DND-41 (cell line): ENCODE data around the gene CALN1.

Experiments
- ATAC-seq: fragments of 200-7000 bp; cut with Tn5 transposase; 3 replicates; pipeline ENCODE4 v1.9.1; 2021; ENCODE audit warnings: low read depth; ENCODE audit not compliant: insufficient read depth
- DNase-seq: peaks from one replicate; pipeline ENCODE4 v3.0.0-alpha.2; 2020
- H2AFZ ChIP-seq: 2 replicates; pipeline ENCODE4 v1.6.0; 2012; ENCODE audit warnings: low read depth, low read length
- H3K27ac ChIP-seq: 2 replicates; pipeline ENCODE4 v1.5.1; 2012; ENCODE audit warnings: low read length, inconsistent platforms
- H3K27me3 ChIP-seq: fragments of 200-600 bp; sonication (generic); 2 replicates; pipeline ENCODE4 v1.6.0; 2012; ENCODE audit warnings: low read length, mild to moderate bottlenecking, inconsistent platforms; ENCODE audit not compliant: insufficient read depth, poor library complexity
- H3K36me3 ChIP-seq: 2 replicates; pipeline ENCODE4 v1.5.1; 2012; ENCODE audit warnings: low read length, inconsistent platforms; ENCODE audit not compliant: insufficient read depth
- H3K4me1 ChIP-seq: 2 replicates; pipeline ENCODE4 v1.5.1; 2012; ENCODE audit warnings: mild to moderate bottlenecking, low read length; ENCODE audit not compliant: insufficient read depth
- H3K4me2 ChIP-seq: 2 replicates; pipeline ENCODE4 v1.6.0; 2012; ENCODE audit warnings: mild to moderate bottlenecking, moderate library complexity, low read length, inconsistent platforms; ENCODE audit not compliant: insufficient read depth
- H3K4me3 ChIP-seq, 2 experiments: fragments of 200-600 bp in 1 of 2; shearing (Covaris generic) in 1 of 2; 2 replicates each; pipeline ENCODE4 v1.5.1; 2012 to 2016; ENCODE audit warnings: inconsistent platforms in 2 of 2, low read length in 2 of 2, mild to moderate bottlenecking in 2 of 2, low read depth in 1 of 2, moderate library complexity in 1 of 2
- H3K79me2 ChIP-seq: 2 replicates; pipeline ENCODE4 v1.6.0; 2012; ENCODE audit warnings: low read length, inconsistent platforms; ENCODE audit not compliant: insufficient read depth
- H3K9ac ChIP-seq: 2 replicates; pipeline ENCODE4 v1.6.0; 2012; ENCODE audit warnings: low read depth, mild to moderate bottlenecking, inconsistent platforms, low read length, moderate library complexity
- H3K9me3 ChIP-seq: 2 replicates; pipeline ENCODE4 v1.5.1; 2012; ENCODE audit warnings: low read length, moderate library complexity, mild to moderate bottlenecking, inconsistent platforms; ENCODE audit not compliant: insufficient read depth, severe bottlenecking
- H4K20me1 ChIP-seq: 2 replicates; pipeline ENCODE4 v1.6.0; 2012; ENCODE audit warnings: low read length; ENCODE audit not compliant: insufficient read depth
- CTCF ChIP-seq: IDR thresholded peaks from 2 replicates; pipeline ENCODE4 v1.5.1; 2012; ENCODE audit warnings: borderline replicate concordance, low read length, moderate library complexity, mild to moderate bottlenecking; ENCODE audit not compliant: poor library complexity, severe bottlenecking; ENCODE audit errors: extremely low read depth
- EZH2 ChIP-seq: IDR thresholded peaks from 3 replicates; pipeline ENCODE4 v1.6.1; 2012; ENCODE audit warnings: borderline replicate concordance, low read depth, mild to moderate bottlenecking, moderate library complexity, low read length, inconsistent platforms; ENCODE audit not compliant: severe bottlenecking

The CALN1 gene

DNA sequence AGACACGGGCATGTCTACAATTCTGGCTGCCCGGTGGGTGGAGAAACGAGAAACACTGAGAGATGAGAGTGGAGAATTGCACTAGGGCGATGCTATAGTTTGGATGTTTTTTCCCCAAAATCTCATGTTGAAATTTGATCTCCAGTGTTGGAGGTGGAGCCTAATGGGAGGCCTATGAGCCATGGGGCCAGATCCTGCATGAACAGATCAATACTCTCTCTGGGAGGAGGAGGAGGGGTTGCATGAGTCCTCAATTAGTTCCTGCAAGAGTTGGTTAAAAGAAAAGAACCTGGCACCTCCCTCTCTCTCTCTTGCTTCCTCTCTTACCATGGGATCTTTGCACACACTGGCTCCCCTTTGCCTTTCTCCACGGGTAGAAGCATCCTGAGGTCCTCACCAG, 299.1 kb downstream of the CALN1 start:
- TF ChIP-seq CTCF (no peak), EZH2 (no peak)
- no peak overlapping the region for H3K4me2 ChIP-seq

GRCh38 chr7:72112530-72112929, 299.6 kb downstream of the CALN1 start:
- no peak for TF ChIP-seq CTCF
- TF ChIP-seq EZH2 = no peak
- DNase-seq (no peak), ATAC-seq (no peak)
- H3K4me1 ChIP-seq = no peaks in the 10 kb centered on the region
- H3K27ac ChIP-seq = no peak overlapping the region
- no peaks in the 10 kb centered on the region for H3K27me3 ChIP-seq
- H3K9me3 ChIP-seq = peaks cover 17% of the 10 kb centered on the region
- H2AFZ ChIP-seq = no peak overlapping the region; the same call in 1 of the 2 replicates
- no peaks in the 10 kb centered on the region for H3K36me3 ChIP-seq
- H3K4me2 ChIP-seq = no peak overlapping the region
- no peaks in the 10 kb centered on the region for H3K79me2 ChIP-seq
- no peak overlapping the region for H3K4me3 ChIP-seq
- H4K20me1 ChIP-seq = no peaks in the 10 kb centered on the region
- H3K9ac ChIP-seq = no peak overlapping the region

More for the DNA sequence above, 299.1 kb downstream of the CALN1 start:
- no peaks in the 10 kb centered on the region for H3K4me1 ChIP-seq
- DNase-seq (no peak), ATAC-seq (no peak)
- H3K27ac ChIP-seq = no peak overlapping the region
- peaks cover 14% of the 10 kb centered on the region for H3K9me3 ChIP-seq
- no peak overlapping the region for H3K4me3 ChIP-seq
- no peaks in the 10 kb centered on the region for H3K36me3 ChIP-seq
- peak overlapping the region; percentile 28; the same call in 1 of the 2 replicates for H2AFZ ChIP-seq
- no peak overlapping the region for H3K9ac ChIP-seq
- no peaks in the 10 kb centered on the region for H3K27me3 ChIP-seq
- H4K20me1 ChIP-seq = no peaks in the 10 kb centered on the region
- H3K79me2 ChIP-seq = no peaks in the 10 kb centered on the region

GRCh38 chr7:72111086-72111485, 301.1 kb downstream of the CALN1 start:
- no peak for ATAC-seq
- no peak for TF ChIP-seq EZH2
- no peak for TF ChIP-seq CTCF
- H2AFZ ChIP-seq = no peak overlapping the region
- no peaks in the 10 kb centered on the region for H3K27me3 ChIP-seq
- H4K20me1 ChIP-seq = no peaks in the 10 kb centered on the region
- H3K36me3 ChIP-seq = no peaks in the 10 kb centered on the region
- H3K9me3 ChIP-seq = peaks cover 13% of the 10 kb centered on the region
- no peak for DNase-seq
- H3K79me2 ChIP-seq = no peaks in the 10 kb centered on the region
- no peak overlapping the region for H3K9ac ChIP-seq
- H3K27ac ChIP-seq = no peak overlapping the region
- no peak overlapping the region for H3K4me2 ChIP-seq
- no peaks in the 10 kb centered on the region for H3K4me1 ChIP-seq
- H3K4me3 ChIP-seq = no peak overlapping the region

- ATAC-seq = no peak
- no peak overlapping the region for H3K9ac ChIP-seq
- no peaks in the 10 kb centered on the region for H3K36me3 ChIP-seq
- peaks cover 13% of the 10 kb centered on the region for H3K9me3 ChIP-seq
- no peak overlapping the region for H2AFZ ChIP-seq
- DNase-seq = no peak
- H4K20me1 ChIP-seq = no peaks in the 10 kb centered on the region
- H3K4me3 ChIP-seq = no peak overlapping the region
- no peak overlapping the region for H3K27ac ChIP-seq
- H3K27me3 ChIP-seq = no peaks in the 10 kb centered on the region
- H3K79me2 ChIP-seq = no peaks in the 10 kb centered on the region
- no peaks in the 10 kb centered on the region for H3K4me1 ChIP-seq
- TF ChIP-seq EZH2 (no peak), CTCF (no peak)
- H3K4me2 ChIP-seq = no peak overlapping the region
These were observed 302.6 kb downstream of the CALN1 start for GRCh38 chr7:72109566-72109965.
